HCT116 (cell line): ENCODE measurements around the gene SLC6A18. TPM values are rescaled to one million over a fixed set of nuclear protein-coding genes. Genes with fewer than 3 reads are reported as not detected.

ENCODE experiments used
- ATAC-seq: fragments of 200-7000 bp; cut with Tn5 transposase; 2 replicates; pipeline ENCODE4 v1.9.1; 2020; ENCODE audit warnings: mild to moderate bottlenecking, moderate library complexity
- BruUV-seq: library from RNA; stranded (reverse); fragments of 400-500 nt; replicated peaks from 2 replicates; lab custom pipeline; 2021; lab: Mats Ljungman, UMichigan
- CTCF ChIA-PET: fragments of 300-600 bp; sonication (Branson Sonifier 250); formaldehyde crosslinking; loops from one replicate; lab custom pipeline; 2021; ENCODE audit warnings: antibody characterized with exemption; lab: Charles Lee
- POLR2A ChIA-PET: fragments of 300-600, 350-600 bp; sonication (Branson Sonifier 250); formaldehyde crosslinking; loops from one replicate; lab custom pipeline; 2021; ENCODE audit warnings: antibody characterized with exemption; lab: Charles Lee
- RAD21 ChIA-PET, 2 experiments: fragments of 300-600 bp; sonication (Branson Sonifier 250); formaldehyde crosslinking; loops; one replicate each; lab custom pipeline; 2023; ENCODE audit warnings: low total read pairs in 2 of 2; ENCODE audit not compliant: uncharacterized antibody in 2 of 2, unreplicated experiment in 2 of 2, low non-redundant PET in 1 of 2; lab: Charles Lee
- DNase-seq: peaks from one replicate; pipeline ENCODE4 v3.0.0-alpha.2; 2010; ENCODE audit warnings: low read depth, low spot score
- H2AFZ ChIP-seq: fragments of 200-600 bp; shearing (Covaris generic), sonication (generic); 2 replicates; pipeline ENCODE4 v1.6.1; 2017; ENCODE audit warnings: low read depth, mixed run types, mixed read lengths, antibody characterized with exemption, low read length; ENCODE audit not compliant: poor library complexity, severe bottlenecking
- H3K27ac ChIP-seq: 2 replicates; pipeline ENCODE4 v1.5.1; 2012; ENCODE audit warnings: low read depth, low read length
- H3K27me3 ChIP-seq: fragments of 200-600 bp; sonication (generic); 2 replicates; pipeline ENCODE4 v1.6.1; 2016; ENCODE audit warnings: mixed run types, low read length, mixed read lengths; ENCODE audit not compliant: insufficient read depth
- H3K36me3 ChIP-seq, 2 experiments: fragments of 200-500 bp in 1 of 2; fragments of 200-600 bp in 1 of 2; sonication (Bioruptor generic) in 1 of 2; sonication (generic) in 1 of 2; 2 replicates each; pipeline versions ENCODE4 v1.5.1 to v1.6.1; 2014 to 2016; ENCODE audit warnings: low read length in 2 of 2, inconsistent platforms in 1 of 2, mixed read lengths in 1 of 2, mixed run types in 1 of 2; ENCODE audit not compliant: insufficient read depth in 2 of 2, control insufficient read depth in 1 of 2
- H3K4me1 ChIP-seq, 2 experiments: fragments of 200-600 bp in 1 of 2; sonication (generic) in 1 of 2; 2 replicates each; pipeline versions ENCODE4 v1.5.1 to v1.6.1; 2012 to 2017; ENCODE audit warnings: low read length in 2 of 2, inconsistent platforms in 1 of 2, mild to moderate bottlenecking in 1 of 2, mixed read lengths in 1 of 2, mixed run types in 1 of 2, moderate library complexity in 1 of 2; ENCODE audit not compliant: insufficient read depth in 2 of 2, control insufficient read depth in 1 of 2
- H3K4me2 ChIP-seq: fragments of 200-600 bp; sonication (generic); 2 replicates; pipeline ENCODE4 v1.6.1; 2017; ENCODE audit warnings: mixed run types, low read length, mixed read lengths
- H3K4me3 ChIP-seq, 2 experiments: fragments of 200-600 bp in 1 of 2; sonication (generic) in 1 of 2; replicated peaks in 1 of 2; 2 replicates each; pipeline ENCODE4 v1.5.1; 2011 to 2016; ENCODE audit warnings: low read length in 2 of 2, control low read depth in 1 of 2, low read depth in 1 of 2, mild to moderate bottlenecking in 1 of 2, mixed read lengths in 1 of 2, mixed run types in 1 of 2
- H3K79me2 ChIP-seq: fragments of 200-600 bp; sonication (generic); 2 replicates; pipeline ENCODE4 v1.6.1; 2017; ENCODE audit warnings: mild to moderate bottlenecking, mixed run types, low read length, moderate library complexity, mixed read lengths; ENCODE audit not compliant: insufficient read depth
- H3K9ac ChIP-seq: fragments of 200-600 bp; sonication (generic); 2 replicates; pipeline ENCODE4 v1.6.1; 2016; ENCODE audit warnings: low read length, mixed read lengths
- H3K9me2 ChIP-seq: fragments of 200-600 bp; sonication (generic), shearing (Covaris generic); 2 replicates; pipeline ENCODE4 v1.6.1; 2017; ENCODE audit warnings: mixed run types, mild to moderate bottlenecking, moderate library complexity; ENCODE audit not compliant: insufficient read depth
- H3K9me3 ChIP-seq, 2 experiments: fragments of 200-500 bp in 1 of 2; fragments of 200-600 bp in 1 of 2; sonication (Bioruptor generic) in 1 of 2; sonication (generic) in 1 of 2; 2 replicates each; pipeline ENCODE4 v1.6.1; 2014 to 2017; ENCODE audit warnings: low read length in 2 of 2, mixed read lengths in 2 of 2, inconsistent platforms in 1 of 2, low read depth in 1 of 2, mild to moderate bottlenecking in 1 of 2, mixed run types in 1 of 2, moderate library complexity in 1 of 2; ENCODE audit not compliant: control insufficient read depth in 1 of 2, insufficient read depth in 1 of 2
- H4K20me1 ChIP-seq: fragments of 200-600 bp; sonication (generic), shearing (Covaris generic); 2 replicates; pipeline ENCODE4 v1.6.1; 2017; ENCODE audit warnings: mixed run types, mild to moderate bottlenecking, moderate library complexity; ENCODE audit not compliant: insufficient read depth
- CBX3 ChIP-seq: IDR thresholded peaks from 2 replicates; pipeline ENCODE4 v1.6.1; 2012; ENCODE audit warnings: low read depth
- POLR2A ChIP-seq: IDR thresholded peaks from 2 replicates; pipeline ENCODE4 v1.7.0; 2011; ENCODE audit warnings: borderline replicate concordance; ENCODE audit not compliant: insufficient read depth, insufficient read length; ENCODE audit errors: extremely low read depth
- RAD21 ChIP-seq: IDR thresholded peaks from 2 replicates; pipeline ENCODE4 v1.6.1; 2012; ENCODE audit warnings: low read depth, mild to moderate bottlenecking
- SIN3A ChIP-seq: IDR thresholded peaks from 2 replicates; pipeline ENCODE4 v1.6.1; 2012; ENCODE audit warnings: low read depth
- SRF ChIP-seq: IDR thresholded peaks from 2 replicates; pipeline ENCODE4 v1.6.1; 2012; ENCODE audit warnings: low read depth
- ZNF274 ChIP-seq: fragments of 200-500 bp; sonication (Bioruptor generic); IDR thresholded peaks from 2 replicates; pipeline ENCODE4 v1.6.1; 2014; ENCODE audit warnings: mild to moderate bottlenecking, low read depth, low read length, inconsistent platforms
- intact Hi-C: fragments of 100-400 bp; cut with micrococcal nuclease; formaldehyde crosslinking; loops from 2 replicates; pipeline ENCODE4 v1.10.0; 2022
- total RNA-seq: library from RNA; stranded (reverse); gene quantifications from one replicate; pipeline ENCODE4 v1.2.1, GENCODE V29; 2021; ENCODE audit not compliant: unreplicated experiment
- TF ChIP-seq, protein P1 (sequence below): IDR thresholded peaks from 2 replicates; pipeline ENCODE4 v1.6.1; 2012; ENCODE audit warnings: low read depth
- TF ChIP-seq, protein P2 (sequence below): IDR thresholded peaks from 2 replicates; pipeline ENCODE4 v1.6.1; 2012

The SLC6A18 gene
- total RNA-seq, 1 experiment from 2014 or later = not detected

GRCh38 chr5:1222147-1222546, 3.0 kb upstream of the SLC6A18 start:
- BruUV-seq = no TSS peak
- CTCF ChIA-PET = no interaction called here
- POLR2A ChIA-PET = no interaction called here

More at GRCh38 chr5:1222147-1222546, 3.0 kb upstream of the SLC6A18 start:
- RAD21 ChIA-PET = no interaction called here
- Histone ChIP-seq H3K36me3 (no peaks in the 10 kb centered on the region), H3K27ac (no peak overlapping the region), H3K79me2 (no peaks in the 10 kb centered on the region), H4K20me1 (no peaks in the 10 kb centered on the region), H3K9me3 (no peaks in the 10 kb centered on the region), H3K4me3 (no peak overlapping the region), H2AFZ (no peak overlapping the region), H3K9ac (no peak overlapping the region), H3K4me1 (peaks cover 0 to 5% of the 10 kb centered on the region in 2 experiments; a peak in 1 of 4 replicates), H3K27me3 (no peaks in the 10 kb centered on the region), H3K4me2 (no peak overlapping the region), H3K9me2 (no peaks in the 10 kb centered on the region)
- ATAC-seq (no peak), DNase-seq (no peak)
- TF ChIP-seq POLR2A = no peak
- TF ChIP-seq ZNF274 = no peak
- TF ChIP-seq RAD21 = no peak
- TF ChIP-seq, protein P1, sequence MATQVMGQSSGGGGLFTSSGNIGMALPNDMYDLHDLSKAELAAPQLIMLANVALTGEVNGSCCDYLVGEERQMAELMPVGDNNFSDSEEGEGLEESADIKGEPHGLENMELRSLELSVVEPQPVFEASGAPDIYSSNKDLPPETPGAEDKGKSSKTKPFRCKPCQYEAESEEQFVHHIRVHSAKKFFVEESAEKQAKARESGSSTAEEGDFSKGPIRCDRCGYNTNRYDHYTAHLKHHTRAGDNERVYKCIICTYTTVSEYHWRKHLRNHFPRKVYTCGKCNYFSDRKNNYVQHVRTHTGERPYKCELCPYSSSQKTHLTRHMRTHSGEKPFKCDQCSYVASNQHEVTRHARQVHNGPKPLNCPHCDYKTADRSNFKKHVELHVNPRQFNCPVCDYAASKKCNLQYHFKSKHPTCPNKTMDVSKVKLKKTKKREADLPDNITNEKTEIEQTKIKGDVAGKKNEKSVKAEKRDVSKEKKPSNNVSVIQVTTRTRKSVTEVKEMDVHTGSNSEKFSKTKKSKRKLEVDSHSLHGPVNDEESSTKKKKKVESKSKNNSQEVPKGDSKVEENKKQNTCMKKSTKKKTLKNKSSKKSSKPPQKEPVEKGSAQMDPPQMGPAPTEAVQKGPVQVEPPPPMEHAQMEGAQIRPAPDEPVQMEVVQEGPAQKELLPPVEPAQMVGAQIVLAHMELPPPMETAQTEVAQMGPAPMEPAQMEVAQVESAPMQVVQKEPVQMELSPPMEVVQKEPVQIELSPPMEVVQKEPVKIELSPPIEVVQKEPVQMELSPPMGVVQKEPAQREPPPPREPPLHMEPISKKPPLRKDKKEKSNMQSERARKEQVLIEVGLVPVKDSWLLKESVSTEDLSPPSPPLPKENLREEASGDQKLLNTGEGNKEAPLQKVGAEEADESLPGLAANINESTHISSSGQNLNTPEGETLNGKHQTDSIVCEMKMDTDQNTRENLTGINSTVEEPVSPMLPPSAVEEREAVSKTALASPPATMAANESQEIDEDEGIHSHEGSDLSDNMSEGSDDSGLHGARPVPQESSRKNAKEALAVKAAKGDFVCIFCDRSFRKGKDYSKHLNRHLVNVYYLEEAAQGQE = no peak
- no peak for TF ChIP-seq SIN3A
- TF ChIP-seq SRF = no peak
- no peak for TF ChIP-seq CBX3
- TF ChIP-seq, protein P2, sequence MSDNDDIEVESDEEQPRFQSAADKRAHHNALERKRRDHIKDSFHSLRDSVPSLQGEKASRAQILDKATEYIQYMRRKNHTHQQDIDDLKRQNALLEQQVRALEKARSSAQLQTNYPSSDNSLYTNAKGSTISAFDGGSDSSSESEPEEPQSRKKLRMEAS = no peak
- intact Hi-C loops = no loop called here
